ENCODE results near the gene ERICH6B. TPM values are rescaled to one million over a fixed set of nuclear protein-coding genes. Genes with fewer than 3 reads are reported as not detected.

ERICH6B gene
- total RNA-seq, 1 experiment from 2014 or later = not detected

- no peaks in the 10 kb centered on the region for H3K36me3 ChIP-seq (ENCODE audit: low read depth)
- H3K9me3 ChIP-seq (ENCODE audit: insufficient read depth, low read depth) = no peaks in the 10 kb centered on the region
- H3K9me2 ChIP-seq (ENCODE audit: insufficient read depth) = no peaks in the 10 kb centered on the region
- no peak overlapping the region for H3K27ac ChIP-seq
- intact Hi-C loops (cut with micrococcal nuclease; ENCODE audit: unreplicated experiment) = no loop called here
- no peak overlapping the region for H2AFZ ChIP-seq
- no peak overlapping the region for H3K4me2 ChIP-seq
- TF ChIP-seq EZH2 (IDR thresholded peaks at IDR 0.05; ENCODE audit: low read depth) (no peak), CTCF (conservative IDR thresholded peaks at IDR 0.05) (no peak)
- no peak for DNase-seq
- no peak overlapping the region for H3K4me3 ChIP-seq
- peaks cover 90% of the 10 kb centered on the region for H3K27me3 ChIP-seq (ENCODE audit: insufficient read depth, low read depth)
- H3K79me2 ChIP-seq (ENCODE audit: low read depth) = no peaks in the 10 kb centered on the region
- no peaks in the 10 kb centered on the region for H4K20me1 ChIP-seq (ENCODE audit: insufficient read depth)
- no TSS peak for BruUV-seq (replicated peaks)
- H3F3A ChIP-seq (ENCODE audit: insufficient read depth, low read depth) = no peaks in the 10 kb centered on the region
- no peaks in the 10 kb centered on the region for H3K4me1 ChIP-seq (replicated peaks; ENCODE audit: insufficient read depth)
- CTCF ChIA-PET = no interaction called here
- POLR2A ChIA-PET (ENCODE audit: unreplicated experiment) = no interaction called here
These were observed 12.2 kb downstream of the ERICH6B start for GRCh38 chr13:45603338-45603737.

- TF ChIP-seq EZH2 (IDR thresholded peaks at IDR 0.05; ENCODE audit: low read depth) (no peak), CTCF (conservative IDR thresholded peaks at IDR 0.05) (no peak)
- no peak for DNase-seq
- ChIA-PET CTCF (no interaction called here), POLR2A (ENCODE audit: unreplicated experiment) (no interaction called here)
- H3K9me2 ChIP-seq (ENCODE audit: insufficient read depth) = no peaks in the 10 kb centered on the region
- no TSS peak for BruUV-seq (replicated peaks)
- H4K20me1 ChIP-seq (ENCODE audit: insufficient read depth) = no peaks in the 10 kb centered on the region
- H2AFZ ChIP-seq = no peak overlapping the region
- no peaks in the 10 kb centered on the region for H3K79me2 ChIP-seq (ENCODE audit: low read depth)
- H3K4me3 ChIP-seq = no peak overlapping the region
- H3K9me3 ChIP-seq (ENCODE audit: insufficient read depth, low read depth) = no peaks in the 10 kb centered on the region
- no peak overlapping the region for H3K4me2 ChIP-seq
- H3K27me3 ChIP-seq (ENCODE audit: insufficient read depth, low read depth) = peaks cover 82% of the 10 kb centered on the region
- no peak overlapping the region for H3K27ac ChIP-seq
- H3F3A ChIP-seq (ENCODE audit: insufficient read depth, low read depth) = no peaks in the 10 kb centered on the region
- H3K4me1 ChIP-seq (replicated peaks; ENCODE audit: insufficient read depth) = no peaks in the 10 kb centered on the region
- no peaks in the 10 kb centered on the region for H3K36me3 ChIP-seq (ENCODE audit: low read depth)
- intact Hi-C loops (cut with micrococcal nuclease; ENCODE audit: unreplicated experiment) = no loop called here
These were observed 13.1 kb downstream of the ERICH6B start for GRCh38 chr13:45602183-45603170.

GRCh38 chr13:45601680-45602079 lies 13.9 kb downstream of the ERICH6B start:
- BruUV-seq (replicated peaks) = no TSS peak
- H3K4me3 ChIP-seq = no peak overlapping the region
- TF ChIP-seq EZH2 (IDR thresholded peaks at IDR 0.05; ENCODE audit: low read depth) (no peak), CTCF (conservative IDR thresholded peaks at IDR 0.05) (no peak)
- H2AFZ ChIP-seq = no peak overlapping the region
- H3K36me3 ChIP-seq (ENCODE audit: low read depth) = no peaks in the 10 kb centered on the region
- no peaks in the 10 kb centered on the region for H3K9me2 ChIP-seq (ENCODE audit: insufficient read depth)
- no peak for DNase-seq
- CTCF ChIA-PET = no interaction called here
- H4K20me1 ChIP-seq (ENCODE audit: insufficient read depth) = no peaks in the 10 kb centered on the region
- no peaks in the 10 kb centered on the region for H3K4me1 ChIP-seq (replicated peaks; ENCODE audit: insufficient read depth)
- H3K4me2 ChIP-seq = no peak overlapping the region
- H3K27ac ChIP-seq = no peak overlapping the region
- H3K79me2 ChIP-seq (ENCODE audit: low read depth) = no peaks in the 10 kb centered on the region
- POLR2A ChIA-PET (ENCODE audit: unreplicated experiment) = no interaction called here
- H3F3A ChIP-seq (ENCODE audit: insufficient read depth, low read depth) = no peaks in the 10 kb centered on the region
- peaks cover 78% of the 10 kb centered on the region for H3K27me3 ChIP-seq (ENCODE audit: insufficient read depth, low read depth)
- intact Hi-C loops (cut with micrococcal nuclease; ENCODE audit: unreplicated experiment) = no loop called here
- H3K9me3 ChIP-seq (ENCODE audit: insufficient read depth, low read depth) = no peaks in the 10 kb centered on the region

All from PC-9 (cell line).